HUES48 (cell line): Measurements from ENCODE around the gene NR3C2.

Source experiments
- H3K27ac ChIP-seq: one replicate; pipeline ENCODE4 v1.7.0; 2013; ENCODE audit warnings: low read depth, low read length, inconsistent platforms
- H3K27me3 ChIP-seq: 2 replicates; pipeline ENCODE4 v1.6.1; 2013; ENCODE audit warnings: mild to moderate bottlenecking, low read length; ENCODE audit not compliant: control insufficient read depth, insufficient read depth
- H3K36me3 ChIP-seq: 2 replicates; pipeline ENCODE4 v1.6.1; 2013; ENCODE audit warnings: low read length; ENCODE audit not compliant: control insufficient read depth, insufficient read depth
- H3K4me1 ChIP-seq: 2 replicates; pipeline ENCODE4 v1.6.1; 2013; ENCODE audit warnings: mild to moderate bottlenecking, low read length; ENCODE audit not compliant: control insufficient read depth, insufficient read depth
- H3K4me3 ChIP-seq: 2 replicates; pipeline ENCODE4 v1.5.1; 2013; ENCODE audit warnings: mild to moderate bottlenecking, low read depth, low read length
- H3K9ac ChIP-seq: 2 replicates; pipeline ENCODE4 v1.6.1; 2013; ENCODE audit warnings: mild to moderate bottlenecking, low read depth, low read length, moderate library complexity
- H3K9me3 ChIP-seq: 2 replicates; pipeline ENCODE4 v1.6.1; 2013; ENCODE audit warnings: low read length; ENCODE audit not compliant: control insufficient read depth, insufficient read depth

The NR3C2 gene

GRCh38 chr4:148366251-148366650, 76.0 kb downstream of the NR3C2 start:
- Histone ChIP-seq H3K4me1 (no peaks in the 10 kb centered on the region), H3K27me3 (no peaks in the 10 kb centered on the region), H3K36me3 (no peaks in the 10 kb centered on the region), H3K4me3 (no peak overlapping the region), H3K9me3 (no peaks in the 10 kb centered on the region), H3K27ac (no peak overlapping the region), H3K9ac (no peak overlapping the region)

GRCh38 chr4:148364525-148364924, 77.7 kb downstream of the NR3C2 start:
- no peaks in the 10 kb centered on the region for H3K9me3 ChIP-seq
- no peaks in the 10 kb centered on the region for H3K36me3 ChIP-seq
- H3K4me3 ChIP-seq: no peak overlapping the region
- H3K4me1 ChIP-seq: peaks cover 7% of the 10 kb centered on the region; the same call in 1 of the 2 replicates
- H3K9ac ChIP-seq: no peak overlapping the region
- no peaks in the 10 kb centered on the region for H3K27me3 ChIP-seq
- H3K27ac ChIP-seq: no peak overlapping the region

- H3K9ac ChIP-seq: no peak overlapping the region
- H3K27me3 ChIP-seq: no peaks in the 10 kb centered on the region
- peaks cover 9% of the 10 kb centered on the region; the same call in 1 of the 2 replicates for H3K4me1 ChIP-seq
- H3K27ac ChIP-seq: no peak overlapping the region
- H3K9me3 ChIP-seq: no peaks in the 10 kb centered on the region
- no peaks in the 10 kb centered on the region for H3K36me3 ChIP-seq
- no peak overlapping the region for H3K4me3 ChIP-seq
Measured at GRCh38 chr4:148359769-148360168, 82.4 kb downstream of the NR3C2 start.

- Histone ChIP-seq H3K4me3 (no peak overlapping the region), H3K27ac (no peak overlapping the region), H3K36me3 (no peaks in the 10 kb centered on the region), H3K9ac (no peak overlapping the region), H3K27me3 (no peaks in the 10 kb centered on the region), H3K4me1 (peaks cover 9% of the 10 kb centered on the region; the same call in 1 of the 2 replicates), H3K9me3 (no peaks in the 10 kb centered on the region)
Measured at GRCh38 chr4:148355442-148356123, 86.6 kb downstream of the NR3C2 start.

- H3K9me3 ChIP-seq: no peaks in the 10 kb centered on the region
- no peaks in the 10 kb centered on the region for H3K27me3 ChIP-seq
- no peak overlapping the region for H3K4me3 ChIP-seq
- H3K36me3 ChIP-seq: no peaks in the 10 kb centered on the region
- no peak overlapping the region for H3K27ac ChIP-seq
- no peak overlapping the region for H3K9ac ChIP-seq
- H3K4me1 ChIP-seq: no peaks in the 10 kb centered on the region
Measured at GRCh38 chr4:148354186-148354585, 88.0 kb downstream of the NR3C2 start.

- no peaks in the 10 kb centered on the region for H3K27me3 ChIP-seq
- H3K9ac ChIP-seq: no peak overlapping the region
- no peak overlapping the region for H3K4me3 ChIP-seq
- no peak overlapping the region for H3K27ac ChIP-seq
- no peaks in the 10 kb centered on the region for H3K4me1 ChIP-seq
- no peaks in the 10 kb centered on the region for H3K36me3 ChIP-seq
- no peaks in the 10 kb centered on the region for H3K9me3 ChIP-seq
Measured at GRCh38 chr4:148353571-148353970, 88.6 kb downstream of the NR3C2 start.

- H3K9ac ChIP-seq: no peak overlapping the region
- H3K4me1 ChIP-seq: 0 out of 2 replicates have a peak, but pooled peaks cover 4% of the 10 kb centered on the region
- H3K4me3 ChIP-seq: no peak overlapping the region
- H3K9me3 ChIP-seq: no peaks in the 10 kb centered on the region
- no peaks in the 10 kb centered on the region for H3K36me3 ChIP-seq
- no peak overlapping the region for H3K27ac ChIP-seq
- H3K27me3 ChIP-seq: no peaks in the 10 kb centered on the region
Measured at GRCh38 chr4:148349153-148349552, 93.1 kb downstream of the NR3C2 start.

- no peaks in the 10 kb centered on the region for H3K36me3 ChIP-seq
- H3K9me3 ChIP-seq: no peaks in the 10 kb centered on the region
- H3K4me1 ChIP-seq: 0 out of 2 replicates have a peak, but pooled peaks cover 4% of the 10 kb centered on the region
- no peaks in the 10 kb centered on the region for H3K27me3 ChIP-seq
- H3K9ac ChIP-seq: no peak overlapping the region
- H3K4me3 ChIP-seq: no peak overlapping the region
- no peak overlapping the region for H3K27ac ChIP-seq
Measured at GRCh38 chr4:148346657-148347056, 95.6 kb downstream of the NR3C2 start.

GRCh38 chr4:148345509-148345908, 96.7 kb downstream of the NR3C2 start:
- Histone ChIP-seq H3K9ac (no peak overlapping the region), H3K36me3 (no peaks in the 10 kb centered on the region), H3K4me1 (0 out of 2 replicates have a peak, but pooled peaks cover 4% of the 10 kb centered on the region), H3K27me3 (no peaks in the 10 kb centered on the region), H3K9me3 (no peaks in the 10 kb centered on the region), H3K4me3 (no peak overlapping the region), H3K27ac (no peak overlapping the region)

GRCh38 chr4:148344941-148345340, 97.3 kb downstream of the NR3C2 start:
- 0 out of 2 replicates have a peak, but pooled peaks cover 4% of the 10 kb centered on the region for H3K4me1 ChIP-seq
- H3K27me3 ChIP-seq: no peaks in the 10 kb centered on the region
- no peak overlapping the region for H3K9ac ChIP-seq
- H3K4me3 ChIP-seq: no peak overlapping the region
- H3K27ac ChIP-seq: no peak overlapping the region
- no peaks in the 10 kb centered on the region for H3K36me3 ChIP-seq
- no peaks in the 10 kb centered on the region for H3K9me3 ChIP-seq

- Histone ChIP-seq H3K4me3 (no peak overlapping the region), H3K27ac (no peak overlapping the region), H3K9me3 (no peaks in the 10 kb centered on the region), H3K9ac (no peak overlapping the region), H3K27me3 (no peaks in the 10 kb centered on the region), H3K36me3 (no peaks in the 10 kb centered on the region), H3K4me1 (0 out of 2 replicates have a peak, but pooled peaks cover 4% of the 10 kb centered on the region)
Measured at GRCh38 chr4:148344352-148344751, 97.9 kb downstream of the NR3C2 start.
